22Rv1 (cell line): Measurements from ENCODE around the gene PTBP3.

Experiments used
- ZFX ChIP-seq: fragments of 450-650 bp; IDR thresholded peaks from 2 replicates; pipeline ENCODE4 v1.6.1; 2017; ENCODE audit warnings: antibody characterized with exemption, borderline replicate concordance
- TF ChIP-seq, protein P1 (sequence below): fragments of 450-650 bp; IDR thresholded peaks from 2 replicates; pipeline ENCODE4 v1.5.1; 2017; ENCODE audit warnings: mild to moderate bottlenecking

DNA sequence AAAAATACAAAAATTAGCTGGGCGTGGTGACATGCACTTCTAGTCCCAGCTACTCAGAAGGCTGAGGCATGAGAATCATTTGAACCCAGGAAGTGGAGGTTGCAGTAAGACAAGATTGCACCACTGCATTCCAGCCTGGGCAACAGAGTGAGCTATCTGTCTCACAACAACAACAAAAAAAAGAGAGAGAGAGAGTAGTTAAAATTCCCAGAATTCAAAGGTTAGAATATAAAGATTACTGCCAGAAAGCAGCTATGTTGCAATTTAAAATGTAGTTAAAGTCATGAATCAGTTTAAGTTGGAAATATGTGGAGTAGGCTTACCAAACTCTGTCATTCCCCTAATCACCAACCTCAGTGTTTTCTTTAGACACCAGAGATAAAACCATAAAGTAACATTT is 99.7 kb downstream of the PTBP3 start:
- TF ChIP-seq, protein P1, sequence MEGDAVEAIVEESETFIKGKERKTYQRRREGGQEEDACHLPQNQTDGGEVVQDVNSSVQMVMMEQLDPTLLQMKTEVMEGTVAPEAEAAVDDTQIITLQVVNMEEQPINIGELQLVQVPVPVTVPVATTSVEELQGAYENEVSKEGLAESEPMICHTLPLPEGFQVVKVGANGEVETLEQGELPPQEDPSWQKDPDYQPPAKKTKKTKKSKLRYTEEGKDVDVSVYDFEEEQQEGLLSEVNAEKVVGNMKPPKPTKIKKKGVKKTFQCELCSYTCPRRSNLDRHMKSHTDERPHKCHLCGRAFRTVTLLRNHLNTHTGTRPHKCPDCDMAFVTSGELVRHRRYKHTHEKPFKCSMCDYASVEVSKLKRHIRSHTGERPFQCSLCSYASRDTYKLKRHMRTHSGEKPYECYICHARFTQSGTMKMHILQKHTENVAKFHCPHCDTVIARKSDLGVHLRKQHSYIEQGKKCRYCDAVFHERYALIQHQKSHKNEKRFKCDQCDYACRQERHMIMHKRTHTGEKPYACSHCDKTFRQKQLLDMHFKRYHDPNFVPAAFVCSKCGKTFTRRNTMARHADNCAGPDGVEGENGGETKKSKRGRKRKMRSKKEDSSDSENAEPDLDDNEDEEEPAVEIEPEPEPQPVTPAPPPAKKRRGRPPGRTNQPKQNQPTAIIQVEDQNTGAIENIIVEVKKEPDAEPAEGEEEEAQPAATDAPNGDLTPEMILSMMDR: no peak
- TF ChIP-seq ZFX: no peak
